WTC11 (cell line): Measurements from ENCODE around the gene PHLPP1.

Experiments
- ZNF232 ChIP-seq: sonication (generic); formaldehyde crosslinking; IDR thresholded peaks from 2 replicates; pipeline ENCODE4 v1.8.0; 2022; ENCODE audit warnings: mild to moderate bottlenecking, missing genetic modification reagents
- TF ChIP-seq, protein P1 (sequence below): sonication (generic); formaldehyde crosslinking; IDR thresholded peaks from 2 replicates; pipeline ENCODE4 v1.8.0; 2023; ENCODE audit warnings: missing genetic modification reagents
- TF ChIP-seq, protein P2 (sequence below): fragments of 200-600 bp; IDR thresholded peaks from 2 replicates; pipeline ENCODE4 v1.8.0; 2022; ENCODE audit warnings: antibody characterized with exemption

DNA sequence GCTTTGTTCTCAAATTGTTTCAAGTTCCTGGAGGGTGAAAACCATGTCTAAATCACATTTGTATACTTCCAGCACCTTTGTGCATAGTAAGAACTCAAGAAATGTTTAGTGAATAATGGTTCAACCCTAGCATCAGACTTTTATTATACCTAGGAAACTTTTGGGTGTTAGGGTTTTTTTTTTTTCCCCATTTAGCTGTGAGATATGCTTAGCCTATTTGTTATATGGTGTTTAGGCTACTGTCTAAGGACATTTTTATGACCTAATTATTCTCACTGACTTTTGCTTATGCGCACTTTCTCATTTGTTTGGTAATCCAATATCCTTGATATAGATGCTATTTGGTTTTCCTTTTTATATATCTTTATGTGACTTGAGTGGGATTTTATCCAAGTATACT, 164.7 kb downstream of the PHLPP1 start:
- TF ChIP-seq, protein P1, sequence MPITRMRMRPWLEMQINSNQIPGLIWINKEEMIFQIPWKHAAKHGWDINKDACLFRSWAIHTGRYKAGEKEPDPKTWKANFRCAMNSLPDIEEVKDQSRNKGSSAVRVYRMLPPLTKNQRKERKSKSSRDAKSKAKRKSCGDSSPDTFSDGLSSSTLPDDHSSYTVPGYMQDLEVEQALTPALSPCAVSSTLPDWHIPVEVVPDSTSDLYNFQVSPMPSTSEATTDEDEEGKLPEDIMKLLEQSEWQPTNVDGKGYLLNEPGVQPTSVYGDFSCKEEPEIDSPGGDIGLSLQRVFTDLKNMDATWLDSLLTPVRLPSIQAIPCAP (CRISPR knock-in tag) = no peak
- TF ChIP-seq, protein P2, sequence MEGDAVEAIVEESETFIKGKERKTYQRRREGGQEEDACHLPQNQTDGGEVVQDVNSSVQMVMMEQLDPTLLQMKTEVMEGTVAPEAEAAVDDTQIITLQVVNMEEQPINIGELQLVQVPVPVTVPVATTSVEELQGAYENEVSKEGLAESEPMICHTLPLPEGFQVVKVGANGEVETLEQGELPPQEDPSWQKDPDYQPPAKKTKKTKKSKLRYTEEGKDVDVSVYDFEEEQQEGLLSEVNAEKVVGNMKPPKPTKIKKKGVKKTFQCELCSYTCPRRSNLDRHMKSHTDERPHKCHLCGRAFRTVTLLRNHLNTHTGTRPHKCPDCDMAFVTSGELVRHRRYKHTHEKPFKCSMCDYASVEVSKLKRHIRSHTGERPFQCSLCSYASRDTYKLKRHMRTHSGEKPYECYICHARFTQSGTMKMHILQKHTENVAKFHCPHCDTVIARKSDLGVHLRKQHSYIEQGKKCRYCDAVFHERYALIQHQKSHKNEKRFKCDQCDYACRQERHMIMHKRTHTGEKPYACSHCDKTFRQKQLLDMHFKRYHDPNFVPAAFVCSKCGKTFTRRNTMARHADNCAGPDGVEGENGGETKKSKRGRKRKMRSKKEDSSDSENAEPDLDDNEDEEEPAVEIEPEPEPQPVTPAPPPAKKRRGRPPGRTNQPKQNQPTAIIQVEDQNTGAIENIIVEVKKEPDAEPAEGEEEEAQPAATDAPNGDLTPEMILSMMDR = no peak
- TF ChIP-seq ZNF232 (CRISPR knock-in tag) = no peak
